NOMO-1 (cell line): ENCODE data around the gene ACTR2.
"Not testable (repeated sequence)": the region's sequence is repeated elsewhere in the genome, so short reads cannot be mapped to it uniquely, and the experiment has no call there.

Experiments used
- DNase-seq, 2 experiments: peaks; one replicate each; lab custom pipeline; 2025; ENCODE audit not compliant: unreplicated experiment in 2 of 2; lab: John Stamatoyannopoulos, UW

The ACTR2 gene

DNA sequence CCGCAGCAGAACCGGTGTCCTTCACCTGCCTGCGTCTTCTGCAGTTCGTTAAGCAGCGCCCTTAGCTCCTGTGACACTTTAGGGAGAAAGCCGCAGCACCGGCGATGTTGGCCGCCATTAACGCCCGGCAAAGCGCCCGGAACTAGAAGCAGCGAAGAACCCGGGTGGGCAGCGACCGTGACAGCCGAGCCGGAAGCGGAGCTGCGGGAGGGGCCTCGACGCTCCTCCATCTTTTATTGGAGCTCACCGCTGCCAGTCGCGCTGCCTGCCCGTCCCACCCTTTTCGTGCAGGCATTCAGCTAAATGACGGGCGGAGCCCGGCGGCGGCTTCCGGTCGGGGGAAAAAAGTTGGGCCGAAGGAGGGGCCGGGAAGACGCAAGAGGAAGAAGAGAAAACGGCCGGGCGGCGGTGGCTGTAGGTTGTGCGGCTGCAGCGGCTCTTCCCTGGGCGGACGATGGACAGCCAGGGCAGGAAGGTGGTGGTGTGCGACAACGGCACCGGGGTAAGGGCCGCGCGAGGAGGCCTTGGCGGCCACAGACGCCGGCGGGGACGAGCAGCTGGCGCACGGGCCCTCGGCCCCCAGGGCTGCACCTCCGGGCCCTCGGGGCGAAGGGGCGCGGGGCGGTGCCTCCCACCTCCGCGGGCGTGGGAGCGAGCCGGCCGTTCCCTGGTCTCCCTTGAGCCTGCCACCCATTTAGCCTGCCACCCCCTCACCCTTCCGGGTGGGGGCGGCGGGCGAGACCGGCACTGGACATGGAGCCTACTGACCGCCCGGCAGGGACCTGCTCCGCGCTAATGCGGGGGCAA, at the start of gene ACTR2:
Gene ACTR2, plus strand, starts transcription at position 376 of the 807 bp plus-strand sequence. Its CDS starts 79 bp downstream, at position 455.
- peak; percentile 96 to 99 for DNase-seq

GRCh38 chr2:65182570-65182969, 45.1 kb upstream of the ACTR2 start:
- DNase-seq = no peak

DNA sequence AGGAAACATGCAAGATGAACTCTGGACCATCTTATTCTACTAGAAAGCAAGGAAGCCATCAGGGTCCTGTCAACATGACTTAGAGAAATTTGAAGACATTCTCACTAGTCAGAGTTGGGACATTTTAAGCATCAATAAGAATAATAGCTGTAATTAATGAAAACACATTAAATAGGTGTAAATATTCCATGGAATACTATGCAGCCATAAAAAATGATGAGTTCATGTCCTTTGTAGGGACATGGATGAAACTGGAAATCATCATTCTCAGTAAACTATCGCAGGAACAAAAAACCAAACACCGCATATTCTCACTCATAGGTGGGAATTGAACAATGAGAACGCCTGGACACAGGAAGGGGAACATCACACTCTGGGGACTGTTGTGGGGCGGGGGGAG, 44.2 kb upstream of the ACTR2 start:
- not testable (repeated sequence) for DNase-seq

- DNase-seq = no peak
Measured at GRCh38 chr2:65185012-65185411, 42.6 kb upstream of the ACTR2 start.

- DNase-seq = no peak
Measured at GRCh38 chr2:65186093-65186868, 41.4 kb upstream of the ACTR2 start.

- DNase-seq = peak; percentile 77
Measured at GRCh38 chr2:65186872-65187851, 40.5 kb upstream of the ACTR2 start.

- DNase-seq = peak in 1 of 2 experiments; percentile 1
Measured at GRCh38 chr2:65193446-65193845, 34.2 kb upstream of the ACTR2 start.

- no peak for DNase-seq
Measured at GRCh38 chr2:65198737-65199136, 28.9 kb upstream of the ACTR2 start.

- no peak for DNase-seq
Measured at GRCh38 chr2:65199166-65199565, 28.5 kb upstream of the ACTR2 start.

GRCh38 chr2:65199891-65200290, 27.7 kb upstream of the ACTR2 start:
- DNase-seq = no peak

GRCh38 chr2:65204461-65205210, 23.0 kb upstream of the ACTR2 start:
- peak; percentile 46 to 67 for DNase-seq

DNA sequence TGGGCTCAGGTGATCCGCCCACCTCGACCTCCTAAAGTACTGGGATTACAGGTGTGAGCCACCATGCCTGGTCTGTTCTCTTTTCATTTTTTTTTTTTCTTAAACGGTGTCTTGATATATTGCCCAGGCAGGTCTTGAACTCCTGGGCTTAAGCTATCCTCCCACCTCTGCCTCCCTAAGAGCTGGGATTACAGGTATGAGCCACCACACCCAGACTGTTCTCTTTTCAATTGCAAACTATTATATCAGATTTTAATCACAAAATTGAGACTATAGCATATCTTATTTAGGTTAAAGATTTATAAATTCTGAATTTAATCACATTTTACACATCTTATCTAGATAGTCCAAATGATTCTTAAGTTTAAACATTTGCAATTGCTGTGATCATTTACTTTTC, 15.5 kb upstream of the ACTR2 start:
- no peak for DNase-seq

GRCh38 chr2:65212619-65213018, 15.0 kb upstream of the ACTR2 start:
- DNase-seq = no peak

GRCh38 chr2:65213035-65213434, 14.6 kb upstream of the ACTR2 start:
- DNase-seq = no peak

- no peak for DNase-seq
Measured at GRCh38 chr2:65214361-65214760, 13.3 kb upstream of the ACTR2 start.

- no peak for DNase-seq
Measured at GRCh38 chr2:65214843-65215242, 12.8 kb upstream of the ACTR2 start.

GRCh38 chr2:65215946-65216345, 11.7 kb upstream of the ACTR2 start:
- peak in 1 of 2 experiments; percentile 43 for DNase-seq

GRCh38 chr2:65220432-65221131, 7.0 kb upstream of the ACTR2 start:
- DNase-seq = no peak

DNA sequence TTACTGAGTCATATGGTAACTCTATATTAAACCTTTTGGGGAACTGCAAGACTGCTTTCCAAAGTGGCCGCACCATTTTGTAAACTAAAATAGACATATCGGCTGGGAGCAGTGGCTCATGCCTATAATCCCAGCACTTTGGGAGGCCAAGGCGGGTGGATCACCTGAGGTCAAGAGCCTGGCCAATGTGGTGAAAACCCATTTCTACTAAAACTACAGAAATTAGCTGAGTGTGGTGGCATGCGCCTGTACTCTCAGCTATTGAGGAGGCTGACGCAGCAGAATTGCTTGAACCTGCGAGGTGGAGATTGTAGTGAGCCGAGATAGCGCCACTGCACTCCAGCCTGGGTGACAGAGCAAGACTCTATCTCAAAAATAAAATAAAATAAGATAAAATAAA, 6.4 kb upstream of the ACTR2 start:
- not testable (repeated sequence) for DNase-seq
